Fibroblast of skin of scalp (primary cell): ENCODE data around the gene SYF2.

Experiments
- DNase-seq: peaks from one replicate; pipeline ENCODE4 v3.0.0-alpha.2; 2013

SYF2 gene

DNA sequence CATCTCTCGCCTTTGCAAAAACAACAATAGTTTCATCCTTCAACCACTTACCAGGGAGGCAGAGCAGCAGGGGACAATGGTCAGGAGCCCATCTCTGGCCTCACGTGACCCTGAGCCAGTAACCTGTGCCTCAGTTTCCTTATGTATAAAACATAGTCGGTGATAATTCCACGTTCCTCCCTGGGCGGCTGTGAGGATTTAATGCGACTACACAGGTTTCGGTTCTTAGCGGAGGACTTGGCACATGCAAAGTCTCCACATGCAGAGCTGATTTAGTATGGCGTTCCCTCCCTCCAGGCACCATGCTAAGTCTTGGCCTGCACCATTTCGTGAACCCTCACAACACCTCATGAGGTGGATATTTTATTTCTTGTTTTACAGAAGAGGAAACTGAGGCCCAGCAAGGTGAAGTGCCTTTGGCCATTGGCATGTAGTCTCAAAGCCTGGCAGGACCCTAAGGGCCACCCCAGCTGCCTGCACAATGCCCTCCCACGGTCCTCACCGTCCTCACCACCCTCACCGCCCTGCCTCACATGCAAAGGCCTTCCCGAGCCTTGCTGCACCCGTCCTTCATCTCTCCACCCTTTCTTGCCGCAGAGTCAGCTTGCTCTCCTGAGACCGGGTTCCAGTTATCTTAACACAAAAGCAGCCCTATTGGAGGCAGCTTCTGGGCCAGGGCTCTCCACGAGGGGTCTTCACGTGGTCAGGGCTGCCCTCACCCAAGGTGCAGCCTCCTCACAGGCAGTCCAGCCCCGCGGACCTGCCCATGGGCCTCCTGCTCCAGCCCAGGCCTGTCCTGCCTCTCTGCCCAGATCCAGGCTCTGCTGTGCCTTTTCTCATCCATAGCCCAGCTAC, 48.9 kb downstream of the SYF2 start:
- DNase-seq, result no peak

GRCh38 chr1:25182629-25183028, 49.7 kb downstream of the SYF2 start:
- peak; percentile 93 for DNase-seq

GRCh38 chr1:25180996-25181395, 51.3 kb downstream of the SYF2 start:
- DNase-seq, result no peak

DNA sequence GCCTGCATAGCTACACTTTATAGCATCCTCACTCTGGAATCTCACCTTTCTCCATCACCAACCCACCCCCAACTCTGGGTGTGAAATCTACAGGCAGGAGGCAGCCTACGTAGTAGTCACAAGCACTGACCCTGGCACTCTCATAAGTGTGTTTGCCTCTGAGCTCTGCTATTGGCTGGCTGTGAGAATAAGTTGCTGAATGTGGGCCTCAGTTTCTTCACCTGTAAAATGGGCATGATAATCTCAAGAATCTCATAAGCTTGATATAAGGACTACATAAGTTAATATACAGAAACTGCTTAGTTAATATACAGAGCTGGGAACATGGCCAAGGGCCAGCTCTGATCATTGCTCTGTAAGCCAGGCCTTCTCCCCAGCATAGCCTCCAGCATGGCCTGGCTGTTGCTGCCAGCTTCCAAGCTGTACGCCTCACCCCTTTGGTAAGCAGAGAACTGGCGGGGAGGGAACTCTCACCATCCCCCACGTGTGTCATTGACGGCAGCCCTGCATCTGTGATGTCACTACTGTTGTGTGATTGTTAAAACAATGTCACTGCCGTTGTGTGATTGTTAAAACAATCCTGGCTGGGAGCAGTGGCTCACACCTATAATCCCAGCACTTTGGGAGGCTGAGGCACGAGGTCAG, 53.3 kb downstream of the SYF2 start:
- DNase-seq, result no peak

DNA sequence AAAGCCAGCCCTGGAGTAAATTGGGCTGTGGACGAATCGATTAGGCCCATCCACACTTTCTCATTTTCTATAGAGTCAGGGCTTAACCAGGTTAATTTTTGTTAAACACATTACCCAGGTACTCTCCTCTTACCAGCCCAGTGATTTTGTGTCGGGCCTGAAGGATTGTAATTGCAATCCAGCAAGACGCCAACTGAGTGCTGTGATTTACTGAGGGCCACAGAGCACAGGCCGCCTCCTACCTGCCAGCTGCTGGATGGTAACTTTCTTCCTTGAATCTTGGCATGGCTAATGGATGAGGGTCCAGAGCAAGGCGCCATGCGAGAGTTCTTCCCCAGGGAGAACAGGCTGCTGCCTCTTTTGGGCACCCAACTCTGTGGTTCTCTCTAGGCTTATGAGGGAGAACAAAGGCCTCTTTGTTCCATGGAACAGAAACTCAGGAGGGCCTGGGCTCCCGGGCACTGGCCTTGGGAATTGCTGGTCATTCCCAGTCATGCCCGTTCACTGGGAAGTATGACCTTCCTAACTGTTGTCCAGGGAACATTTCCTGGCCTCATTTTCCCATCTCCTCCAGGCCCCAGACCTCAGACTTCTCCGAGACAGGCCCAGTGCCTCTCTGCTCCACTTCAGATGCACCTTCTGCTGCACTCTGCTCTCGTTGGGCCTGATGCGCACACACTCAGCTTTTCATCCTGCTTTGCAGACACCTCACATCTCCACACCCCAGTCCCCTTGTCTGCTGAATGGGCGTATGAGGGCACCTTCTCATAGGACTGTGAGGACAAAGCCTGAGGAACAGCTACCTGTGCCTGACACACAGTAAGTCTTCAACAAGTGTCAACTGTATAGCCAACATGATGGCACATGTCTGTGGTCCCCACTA, 57.3 kb downstream of the SYF2 start:
- no peak for DNase-seq

- no peak for DNase-seq
Measured at GRCh38 chr1:25174363-25174729, 58.0 kb downstream of the SYF2 start.

DNA sequence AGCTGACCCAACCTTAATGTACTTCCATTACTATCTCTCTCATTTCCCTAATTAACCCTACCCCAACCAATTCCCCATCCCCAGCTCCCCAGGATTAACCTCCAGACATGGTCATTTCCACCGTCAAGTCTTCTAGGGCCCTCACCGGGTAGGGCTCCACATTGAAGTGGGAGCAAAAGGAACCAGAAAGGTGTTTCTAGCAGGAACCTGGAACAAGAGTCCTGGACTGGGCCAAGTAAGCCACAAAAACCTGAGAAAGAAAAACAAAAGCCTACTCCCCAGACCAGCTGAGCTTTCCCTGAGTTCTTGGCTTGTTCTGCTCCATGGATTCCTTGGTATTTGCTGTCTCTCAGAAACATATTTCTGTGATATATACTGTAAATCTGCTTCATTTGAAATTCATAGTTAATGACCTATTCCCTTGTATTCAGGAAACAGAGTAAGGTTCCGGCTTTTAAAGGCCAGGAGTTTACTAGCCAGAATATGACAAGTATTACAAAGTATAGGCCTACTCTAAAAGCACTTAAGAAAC, 58.4 kb downstream of the SYF2 start:
- no peak for DNase-seq
